GM21423 (cell line): ENCODE results near the gene KLK1.
"Not testable (repeated sequence)": the region's sequence is repeated elsewhere in the genome, so short reads cannot be mapped to it uniquely, and the experiment has no call there.

Experiments used
- ATAC-seq: cut with Tn5 transposase; IDR thresholded peaks from one replicate; pipeline ENCODE4 v1.9.1; 2021; ENCODE audit warnings: mild to moderate bottlenecking, moderate library complexity; ENCODE audit not compliant: unreplicated experiment

KLK1 gene

DNA sequence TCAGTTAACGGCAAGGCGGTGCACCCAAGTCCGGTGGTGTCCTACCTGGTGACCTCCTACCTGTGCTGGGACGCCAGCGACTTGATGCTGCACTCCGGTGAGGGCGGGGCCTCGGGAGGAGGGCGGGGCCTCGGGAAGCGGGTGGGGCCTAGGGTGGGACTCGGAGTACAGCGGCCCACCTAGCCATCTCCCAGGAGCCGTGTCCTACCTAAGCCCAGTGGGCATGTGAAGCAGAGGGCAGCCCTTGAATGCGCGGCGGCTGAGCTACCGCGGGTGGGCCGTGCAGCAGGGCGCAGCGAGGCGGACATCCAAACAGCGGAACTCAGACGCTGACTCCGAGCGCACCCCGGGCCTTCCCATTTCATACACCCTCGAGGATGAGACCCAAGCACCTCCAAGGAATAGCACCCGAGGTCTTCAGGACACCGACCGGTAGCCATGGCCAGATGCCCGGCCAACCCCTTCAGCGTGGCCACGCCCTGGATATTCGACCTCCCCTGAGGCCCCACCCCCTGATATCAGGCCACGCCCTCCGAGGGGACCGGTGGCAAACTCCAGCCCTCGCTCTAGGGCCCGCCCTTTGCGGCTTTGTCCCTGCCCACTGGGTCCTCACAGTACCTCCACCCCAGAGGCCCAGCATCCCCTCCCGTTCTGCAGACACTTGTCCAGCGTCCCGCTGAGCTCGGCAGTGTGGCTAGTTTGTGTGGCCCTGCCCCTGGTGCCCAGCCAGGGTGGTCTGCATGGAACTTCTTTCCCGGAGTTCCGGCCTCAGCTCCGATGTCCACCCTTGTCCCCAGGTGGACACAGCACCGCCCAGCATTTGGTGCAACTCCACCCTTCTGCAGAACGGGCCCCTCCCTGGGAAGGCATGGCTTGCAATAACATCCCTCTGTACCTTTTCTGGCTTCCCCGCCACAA lies 5.4 kb downstream of the KLK1 start:
- ATAC-seq = peak; percentile 51

DNA sequence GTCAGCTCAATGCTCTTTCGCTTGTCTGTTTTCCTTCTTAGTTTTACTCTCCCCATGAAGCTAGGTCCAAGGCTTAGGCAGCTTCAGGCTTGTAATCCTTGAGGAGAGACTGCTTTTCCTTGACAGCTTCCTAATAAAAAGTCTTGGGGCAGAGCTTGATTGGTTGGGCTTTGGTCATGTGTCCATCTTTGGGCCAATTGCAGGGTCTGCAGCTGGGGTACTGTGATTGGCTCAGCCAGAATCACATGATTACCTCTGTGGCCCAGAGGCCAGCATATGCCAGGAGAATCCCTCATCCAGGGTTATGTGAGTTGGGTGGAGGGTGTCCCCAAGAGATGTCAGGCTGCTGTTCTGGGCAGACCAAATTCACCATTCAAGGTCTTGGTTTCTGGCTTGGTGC lies 8.1 kb downstream of the KLK1 start:
- no peak for ATAC-seq

DNA sequence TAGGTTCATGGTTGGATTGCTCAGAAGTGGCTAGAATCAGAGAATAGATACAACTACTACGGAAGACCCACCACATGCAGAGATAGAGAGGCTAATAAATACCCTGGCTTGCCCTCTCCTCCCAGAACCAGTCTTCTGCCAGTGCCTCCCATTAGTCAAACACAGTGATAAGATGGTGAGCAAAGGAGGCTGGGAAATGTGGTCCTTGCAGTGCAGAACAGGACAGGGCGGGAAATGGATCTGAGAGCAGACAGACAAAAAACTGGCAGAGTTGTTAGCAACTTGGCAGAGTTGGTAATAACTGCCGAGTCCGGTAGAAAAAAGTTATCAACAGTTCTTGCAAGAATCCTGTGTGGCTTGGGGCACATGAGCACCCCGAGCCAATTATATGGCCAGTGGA lies 8.7 kb downstream of the KLK1 start:
- ATAC-seq = no peak

DNA sequence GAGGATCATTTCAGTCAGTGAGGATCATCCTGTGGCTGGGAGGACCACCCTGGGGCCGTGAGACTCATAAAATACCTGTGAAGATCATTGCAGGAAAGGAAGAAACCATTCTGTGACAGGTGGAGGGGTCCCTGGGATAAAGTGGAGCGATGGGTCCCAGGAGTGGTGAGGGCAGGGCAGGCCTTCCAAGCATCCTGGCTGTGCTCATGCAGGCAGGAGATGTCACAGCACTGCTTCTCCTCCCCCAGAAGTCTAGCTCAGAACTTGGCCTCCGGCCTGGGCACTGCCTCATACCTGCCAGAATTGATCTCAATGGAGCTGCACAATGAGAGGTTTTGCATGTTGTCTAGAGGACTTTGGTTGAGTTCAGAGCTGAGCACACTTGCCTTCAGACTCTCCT lies 11.1 kb downstream of the KLK1 start:
- ATAC-seq = no peak

DNA sequence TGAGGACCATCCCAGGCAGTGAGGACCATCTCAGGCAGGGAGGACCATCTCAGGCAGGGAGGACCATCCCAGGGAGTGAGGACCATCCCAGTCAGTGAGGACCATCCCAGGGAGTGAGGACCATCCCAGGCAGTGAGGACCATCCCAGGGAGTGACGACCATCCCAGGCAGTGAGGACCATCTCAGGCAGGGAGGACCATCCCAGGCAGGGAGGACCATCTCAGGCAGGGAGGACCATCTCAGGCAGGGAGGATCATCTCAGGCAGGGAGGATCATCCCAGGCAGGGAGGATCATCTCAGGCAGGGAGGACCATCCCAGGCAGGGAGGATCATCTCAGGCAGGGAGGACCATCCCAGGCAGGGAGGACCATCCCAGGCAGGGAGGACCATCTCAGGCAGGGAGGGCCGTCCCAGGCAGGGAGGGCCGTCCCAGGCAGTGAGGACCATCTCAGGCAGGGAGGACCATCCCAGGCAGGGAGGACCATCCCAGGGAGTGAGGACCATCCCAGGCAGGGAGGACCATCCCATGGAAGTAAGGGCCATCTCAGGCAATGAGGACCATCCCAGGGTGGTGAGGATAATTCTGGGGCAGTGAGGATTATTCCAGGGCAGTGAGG lies 11.9 kb downstream of the KLK1 start:
- not testable (repeated sequence) for ATAC-seq

DNA sequence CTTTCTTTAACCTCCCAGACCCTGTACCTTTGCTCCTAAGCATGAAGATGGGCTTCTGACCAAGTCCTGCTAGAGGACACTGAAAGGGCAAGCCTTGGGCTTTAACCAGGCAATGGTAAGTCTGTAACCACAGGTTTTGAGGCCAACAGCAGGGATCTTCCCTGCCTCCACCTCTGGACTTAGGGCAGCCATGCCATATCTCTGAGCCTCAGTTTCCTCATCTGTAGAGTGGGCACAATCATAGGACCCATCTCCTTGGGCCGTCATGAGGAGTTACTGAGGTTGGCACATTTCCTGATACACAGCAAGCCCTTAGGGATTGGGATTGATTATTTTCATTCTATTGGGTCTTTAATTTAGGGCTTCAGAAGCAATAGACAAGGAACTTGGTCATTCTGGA lies 14.7 kb downstream of the KLK1 start:
- ATAC-seq = no peak

DNA sequence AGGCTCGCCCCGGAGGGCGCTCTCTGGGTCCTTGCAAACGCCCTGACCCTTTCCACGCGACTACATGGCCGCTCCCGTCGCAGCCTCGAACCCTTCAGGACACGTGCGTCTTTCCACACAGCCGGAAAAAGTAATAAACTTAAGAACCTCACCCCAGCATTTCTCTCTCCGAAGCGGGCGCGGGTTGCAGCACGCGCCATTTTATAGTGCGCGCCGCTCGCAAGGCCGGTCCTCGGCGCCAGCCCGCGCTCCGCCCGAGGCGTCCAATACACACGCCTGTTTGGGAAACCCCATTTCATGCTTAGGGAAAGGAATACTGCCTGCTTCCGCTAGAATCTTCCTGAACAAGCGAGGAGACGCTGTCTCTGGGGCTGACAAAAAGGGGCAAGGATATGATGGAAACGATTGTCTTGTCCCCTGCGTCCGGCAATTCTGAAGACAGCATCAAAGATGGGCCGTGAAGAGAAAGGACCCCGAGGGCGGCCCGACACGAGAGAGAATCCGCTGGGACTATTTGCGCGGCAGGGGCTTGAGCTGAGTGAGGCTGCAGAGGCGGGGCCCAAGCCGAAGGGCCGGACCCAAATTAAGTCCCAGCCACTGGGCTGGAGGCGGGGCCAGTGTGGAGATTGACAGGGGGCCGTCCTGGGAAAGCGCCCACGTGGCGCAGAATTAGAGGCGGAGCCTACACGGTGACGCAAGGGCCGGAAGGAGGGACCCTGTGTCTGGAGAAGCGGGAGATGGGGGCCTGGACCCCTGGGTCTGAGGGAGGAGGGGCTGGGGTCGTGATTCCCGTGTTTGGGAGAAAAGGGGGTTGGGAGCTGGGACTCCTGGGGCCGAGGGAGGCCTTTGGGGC lies 18.9 kb downstream of the KLK1 start:
- ATAC-seq = peak; percentile 90

DNA sequence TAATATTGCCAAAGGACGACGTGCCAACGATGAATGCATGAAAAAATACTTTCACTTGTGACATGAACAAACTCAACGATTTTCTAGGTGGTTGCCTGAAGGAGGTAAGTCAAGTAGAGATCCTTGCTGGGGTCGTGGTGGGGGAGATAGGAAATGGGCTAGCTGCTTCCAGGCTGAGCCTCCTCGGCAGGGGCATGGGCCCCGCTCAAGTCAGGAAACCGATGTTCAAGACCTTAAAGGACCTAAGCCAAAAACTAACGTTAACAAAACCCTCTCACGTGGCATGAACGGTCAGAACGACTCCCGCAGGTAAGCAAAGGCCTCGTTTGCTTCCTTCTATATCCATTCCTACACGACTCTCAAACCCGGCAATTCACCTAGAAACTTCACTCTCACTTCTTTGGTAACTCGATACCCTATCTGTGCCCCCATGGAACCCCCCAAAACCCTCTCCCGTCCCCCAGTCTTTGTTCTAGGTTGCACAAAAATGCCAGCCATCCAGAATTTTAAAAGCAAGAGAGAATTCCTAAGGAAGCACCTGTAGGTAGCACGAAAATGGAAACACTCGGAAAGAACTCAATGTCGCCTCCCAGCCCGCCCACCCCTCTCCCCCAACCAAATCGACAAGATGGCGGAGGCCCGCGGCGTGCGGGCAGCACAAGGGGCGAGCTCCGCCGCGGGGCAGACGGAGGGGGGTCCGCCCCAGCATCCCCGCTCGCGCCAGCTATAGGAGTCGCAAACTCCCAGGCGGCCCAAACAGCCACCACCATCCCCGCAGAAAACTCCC lies 19.8 kb downstream of the KLK1 start:
- peak; percentile 3 for ATAC-seq

DNA sequence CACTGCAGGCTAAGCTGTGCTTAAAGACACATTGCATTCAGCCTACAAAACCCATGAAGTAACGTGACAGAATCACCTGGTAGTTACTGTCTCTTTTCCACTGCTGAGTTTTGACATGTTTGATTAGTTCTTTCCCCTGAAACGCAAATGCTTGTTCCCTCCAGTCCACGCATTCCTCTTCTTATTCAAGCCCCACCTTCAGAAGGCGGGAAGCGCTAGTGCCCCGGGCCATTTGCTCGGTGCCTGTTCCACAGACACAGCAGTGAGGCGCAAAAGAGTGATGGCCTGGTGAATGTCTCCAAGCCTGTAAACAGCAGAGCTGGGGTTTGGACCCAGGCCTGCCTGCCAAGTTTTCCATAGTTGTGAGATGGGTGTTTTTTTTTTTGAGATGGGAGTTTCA lies 22.5 kb downstream of the KLK1 start:
- ATAC-seq = no peak

DNA sequence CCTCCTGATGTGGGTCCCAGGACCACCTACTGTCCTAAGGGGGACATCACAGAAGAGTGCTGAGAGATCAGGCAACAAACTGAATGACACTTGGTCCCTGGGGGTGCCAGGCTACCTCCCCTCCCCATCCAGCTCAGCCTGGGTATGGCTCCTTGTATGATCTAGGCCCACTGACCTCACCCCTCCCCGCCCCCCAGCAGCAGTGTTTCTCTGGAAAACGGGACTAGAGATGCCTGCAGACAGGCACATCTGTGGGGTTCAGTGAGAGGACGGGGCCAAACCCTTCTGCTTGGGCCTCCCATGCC lies 24.1 kb downstream of the KLK1 start:
- ATAC-seq = no peak

DNA sequence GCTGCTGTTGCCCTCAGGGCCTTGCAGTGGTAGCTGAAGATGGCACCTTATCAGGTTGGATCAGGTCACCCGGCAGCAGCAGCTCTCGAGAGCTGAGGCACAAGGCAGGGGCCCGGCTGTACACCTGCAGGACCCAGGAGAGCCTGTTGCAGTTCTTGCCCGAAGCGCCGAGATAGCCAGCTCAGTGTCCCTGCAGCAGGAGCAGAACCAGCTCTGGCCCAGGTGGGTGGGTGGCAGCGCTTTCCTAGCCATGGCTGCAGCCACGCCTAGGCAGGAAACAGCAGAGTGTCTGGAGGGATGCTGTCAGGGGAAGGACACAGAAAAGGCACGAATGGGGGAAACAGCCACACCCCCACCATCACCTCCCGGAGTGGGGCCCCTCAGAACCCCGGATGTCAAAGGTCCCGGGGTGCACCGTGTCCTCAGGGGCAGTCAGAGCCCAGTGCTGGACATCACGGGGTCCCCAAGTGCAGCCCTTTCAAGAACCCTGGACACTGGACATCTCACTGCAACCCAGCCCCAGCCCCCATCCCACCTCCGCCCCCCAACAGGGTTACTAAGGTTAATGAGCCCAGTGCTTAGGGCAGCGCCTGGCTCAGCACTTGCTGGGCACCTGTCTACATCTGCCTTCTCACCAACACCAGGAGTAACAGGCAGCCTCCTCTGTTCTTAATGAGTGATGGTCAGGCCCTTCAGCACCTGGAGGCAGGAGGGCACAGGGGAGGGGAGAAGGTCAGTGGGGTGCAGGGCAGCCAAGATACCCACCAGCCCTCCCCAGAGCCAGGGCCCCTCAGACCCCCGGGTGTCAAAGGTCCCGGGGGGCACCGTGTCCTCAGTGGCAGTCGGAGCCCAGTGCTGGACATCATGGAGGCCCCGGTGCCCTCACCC lies 24.7 kb downstream of the KLK1 start:
- ATAC-seq = no peak

DNA sequence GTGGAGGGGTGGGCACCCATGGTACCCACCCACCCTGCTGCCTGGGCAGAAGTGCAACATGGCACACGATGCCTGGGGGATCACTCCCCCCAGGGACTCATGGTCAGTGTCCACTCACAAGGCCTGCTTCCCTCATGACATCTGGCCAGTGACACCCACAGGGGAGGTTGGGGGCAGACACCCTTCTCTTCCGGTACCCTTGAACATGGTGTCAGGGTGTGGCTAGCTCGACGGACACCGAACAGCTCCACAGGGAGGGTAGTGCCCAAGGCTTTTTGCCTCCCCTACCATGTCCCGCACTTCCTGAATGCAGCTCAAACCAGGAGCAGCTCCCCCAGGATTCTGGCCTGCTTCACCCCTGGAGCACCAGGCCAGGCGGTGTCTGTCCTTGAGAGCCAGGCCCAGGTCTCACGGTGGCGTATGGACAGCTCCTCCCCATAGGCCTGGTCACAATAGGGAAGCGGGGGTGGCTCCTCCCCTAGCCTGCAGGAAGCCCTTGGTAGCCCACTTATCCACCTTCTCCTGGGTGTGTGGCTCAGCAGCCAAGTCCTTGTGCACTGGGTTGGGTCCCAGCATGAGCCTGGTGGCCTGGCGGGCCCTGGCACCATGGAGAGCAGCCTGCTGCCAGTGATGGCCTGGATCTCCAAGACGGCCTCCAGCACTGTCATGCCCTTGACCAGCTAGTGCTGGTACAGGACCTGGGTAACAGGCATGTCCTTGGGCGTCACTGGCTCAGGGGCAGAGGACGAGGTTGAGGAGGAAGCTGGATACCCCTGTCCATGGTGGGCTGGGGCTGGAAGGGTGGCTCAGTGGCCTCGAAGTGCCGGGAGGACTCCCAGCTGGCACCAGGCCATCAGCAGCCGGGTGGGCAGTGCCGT lies 25.6 kb downstream of the KLK1 start:
- no peak for ATAC-seq

DNA sequence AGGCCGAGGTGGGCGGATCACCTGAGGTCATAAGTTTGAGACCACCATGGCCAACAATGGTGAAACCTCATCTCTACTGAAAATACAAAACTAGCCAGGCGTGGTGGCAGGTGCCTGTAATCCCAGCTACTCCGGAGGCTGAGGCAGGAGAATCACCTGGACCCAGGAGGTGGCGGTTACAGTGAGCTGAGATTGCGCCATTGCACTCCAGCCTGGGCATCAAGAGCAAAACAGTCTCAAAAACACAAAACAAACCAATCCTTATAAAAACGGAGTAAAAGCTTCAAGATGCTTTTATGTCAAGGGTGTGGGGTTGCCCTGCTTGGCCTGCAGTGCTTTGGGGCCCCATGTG lies 26.2 kb downstream of the KLK1 start:
- no peak for ATAC-seq

DNA sequence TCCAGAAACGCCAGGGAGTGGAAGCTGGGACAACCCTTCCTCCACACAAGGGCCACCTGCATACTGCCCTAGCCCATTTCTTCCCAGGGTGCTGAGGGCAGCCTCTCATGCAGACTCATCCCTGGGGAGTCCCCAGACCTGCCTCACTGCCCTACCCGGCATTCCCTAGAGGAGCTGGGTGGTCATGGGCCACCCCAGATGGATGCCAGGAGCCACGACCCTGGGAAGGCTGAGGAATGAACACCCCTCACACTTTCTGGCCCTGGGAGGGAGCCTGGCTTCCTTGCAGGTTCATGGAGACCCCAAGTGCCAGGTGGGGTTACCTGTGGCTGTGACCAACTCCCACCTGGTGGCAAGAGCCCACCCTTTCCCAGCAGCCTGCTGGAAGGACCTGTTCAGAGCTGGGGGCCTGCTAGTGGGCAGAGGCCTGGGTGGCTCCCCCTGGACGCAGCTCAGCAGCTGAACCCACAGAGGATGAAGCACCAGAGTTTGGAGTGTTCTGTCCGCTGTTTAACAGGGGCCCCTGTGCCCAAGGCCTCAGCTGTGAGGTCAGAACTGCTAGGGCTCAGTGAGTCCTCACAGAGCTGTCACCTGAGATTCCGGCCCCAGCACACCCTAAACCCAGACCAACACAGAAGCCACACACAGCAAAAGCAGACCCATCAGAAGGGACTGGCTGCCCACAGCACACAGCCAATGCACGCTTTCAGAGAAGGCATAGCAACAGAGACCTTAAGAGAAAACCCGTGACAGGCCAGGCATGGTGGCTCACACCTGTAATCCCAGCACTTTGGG lies 26.8 kb downstream of the KLK1 start:
- ATAC-seq = no peak

DNA sequence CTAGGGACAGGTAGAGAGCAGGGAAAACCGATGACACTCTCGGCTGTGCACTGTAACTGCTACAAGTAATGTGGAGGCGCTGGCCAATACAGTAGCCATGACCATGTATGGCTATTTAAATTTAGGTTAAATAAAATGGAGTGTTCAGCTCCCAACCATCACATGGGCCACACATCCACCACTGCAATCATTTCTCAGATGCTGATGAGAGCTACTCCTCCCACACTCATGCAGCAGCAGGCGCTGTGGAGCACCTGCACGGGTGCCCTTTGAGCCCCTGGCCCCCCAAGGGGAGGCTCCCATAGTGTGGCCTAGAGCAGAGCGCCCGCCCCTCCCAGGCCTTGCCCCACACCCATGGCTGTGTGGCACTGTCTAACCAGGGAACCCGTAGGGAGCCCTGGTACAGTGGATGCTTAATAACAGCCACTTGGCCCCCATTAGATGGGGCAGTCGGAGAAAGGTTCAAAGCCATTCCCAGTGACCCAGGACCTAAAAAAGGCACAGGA lies 27.4 kb downstream of the KLK1 start:
- no peak for ATAC-seq

DNA sequence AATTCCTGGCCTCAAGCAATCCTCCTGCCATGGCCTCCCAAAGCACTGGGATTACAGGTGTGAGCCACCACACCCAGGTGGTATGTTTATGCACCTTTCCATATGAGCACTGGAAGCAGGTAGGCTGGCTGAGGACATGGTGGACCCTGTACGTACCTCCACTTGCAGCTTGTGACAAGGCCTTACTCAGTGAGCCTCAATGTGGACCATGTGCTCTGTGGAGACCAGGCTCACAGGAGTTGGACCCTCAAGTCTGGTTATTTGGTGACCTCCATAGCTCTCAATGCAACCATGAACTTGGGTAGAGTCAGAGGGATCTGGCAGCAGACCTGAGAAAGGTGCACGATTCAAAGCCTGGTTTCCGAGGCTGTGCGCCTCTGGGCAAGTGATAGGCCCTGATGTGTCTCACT lies 27.9 kb downstream of the KLK1 start:
- no peak for ATAC-seq

DNA sequence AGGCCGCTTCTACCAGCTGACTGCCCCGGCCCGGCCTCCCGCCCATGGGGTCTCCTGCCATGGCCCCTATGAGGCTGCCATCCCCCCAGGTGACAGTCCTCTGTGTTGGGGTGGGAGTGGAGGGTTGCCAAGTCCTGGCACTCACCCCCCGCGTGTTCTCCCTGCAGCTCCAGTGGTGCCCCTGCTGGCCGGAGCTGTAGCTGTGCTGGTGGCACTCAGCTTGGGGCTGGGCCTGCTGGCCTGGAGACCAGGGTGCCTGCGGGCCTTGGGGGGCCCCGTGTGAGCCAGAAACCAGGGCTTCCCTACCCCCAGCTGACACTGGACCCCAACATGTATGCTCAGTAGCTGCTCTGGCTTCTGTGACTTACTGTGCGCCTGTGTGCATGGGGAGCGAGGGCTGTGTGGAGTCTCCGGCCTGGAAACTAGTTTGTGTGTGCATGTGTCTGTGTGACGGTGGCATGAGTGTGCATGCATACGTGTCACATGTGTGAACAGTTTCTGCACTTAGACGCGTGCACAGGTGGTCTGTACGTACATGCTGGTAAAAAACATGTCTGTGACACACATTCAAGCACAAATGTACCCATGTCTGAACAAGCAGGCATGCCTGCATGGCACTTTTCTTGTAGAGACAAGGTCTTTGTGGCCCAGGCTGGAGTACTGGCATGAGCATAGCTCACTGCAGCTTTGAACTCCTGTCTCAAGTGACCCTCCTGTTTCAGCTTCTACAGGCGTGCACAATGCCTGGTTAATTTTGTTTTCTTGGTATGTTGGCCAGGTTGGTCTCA lies 28.5 kb downstream of the KLK1 start:
- ATAC-seq = no peak
